HepG2 (cell line): ENCODE data around the gene CYP2W1. TPM values are rescaled to one million over a fixed set of nuclear protein-coding genes. Genes with fewer than 3 reads are reported as not detected.

Experiments
- ATAC-seq: fragments of 200-7000 bp; cut with Tn5 transposase; 3 replicates; pipeline ENCODE4 v1.9.1; 2020; ENCODE audit warnings: mild to moderate bottlenecking, moderate library complexity
- BruUV-seq: library from RNA; stranded (reverse); fragments of 400-500 nt; replicated peaks from 2 replicates; lab custom pipeline; 2021; lab: Mats Ljungman, UMichigan
- CTCF ChIA-PET: fragments of 300-600 bp; formaldehyde crosslinking; extraction: SDS; loops from one replicate; lab custom pipeline; 2021; ENCODE audit warnings: low total read pairs, inconsistent platforms, low intra/inter-chr PET ratio; lab: Yijun Ruan, JAX
- POLR2A ChIA-PET: fragments of 350-600 bp; sonication (Branson Sonifier 250); formaldehyde crosslinking; loops from one replicate; lab custom pipeline; 2020; ENCODE audit warnings: antibody characterized with exemption, inconsistent platforms; lab: Yijun Ruan, JAX
- DNase-seq: peaks from one replicate; pipeline ENCODE4 v3.0.0-alpha.2; 2015; ENCODE audit warnings: low spot score
- FAIRE-seq: peaks from 3 replicates; lab custom pipeline; 2011; peaks lifted over from hg19 to GRCh38; lab: Jason Lieb, UNC
- H2AFZ ChIP-seq: one replicate; pipeline ENCODE4 v1.6.1; 2011; ENCODE audit warnings: low read length, inconsistent platforms
- H3K27ac ChIP-seq: fragments of 300-600 bp; 3 replicates; pipeline ENCODE4 v1.8.0; 2011; ENCODE audit warnings: mixed run types, mild to moderate bottlenecking, mixed read lengths, low read length, inconsistent platforms; ENCODE audit not compliant: insufficient read depth; ENCODE audit errors: extremely low read length
- H3K27me3 ChIP-seq, 2 experiments: fragments of 200-600 bp in 1 of 2; 2 replicates in 1 of 2; 3 replicates in 1 of 2; pipeline versions ENCODE4 v1.6.0 to v1.8.0; 2011; ENCODE audit warnings: low read length in 2 of 2, mild to moderate bottlenecking in 2 of 2, moderate library complexity in 2 of 2, inconsistent platforms in 1 of 2; ENCODE audit not compliant: insufficient read depth in 2 of 2, control insufficient read depth in 1 of 2
- H3K36me3 ChIP-seq, 2 experiments: fragments of 200-600 bp in 1 of 2; replicated peaks in 1 of 2; 2 replicates in 1 of 2; 3 replicates in 1 of 2; pipeline versions ENCODE4 v1.5.1 to v1.8.0; 2011; ENCODE audit warnings: low read length in 2 of 2, inconsistent platforms in 1 of 2; ENCODE audit not compliant: insufficient read depth in 2 of 2, control insufficient read depth in 1 of 2
- H3K4me1 ChIP-seq: 2 replicates; pipeline ENCODE4 v1.5.1; 2012; ENCODE audit warnings: low read length, inconsistent platforms; ENCODE audit not compliant: insufficient read depth
- H3K4me2 ChIP-seq: 2 replicates; pipeline ENCODE4 v1.6.0; 2011; ENCODE audit warnings: low read depth, low read length, inconsistent platforms
- H3K4me3 ChIP-seq, 3 experiments: fragments of 200-600 bp in 1 of 3; sonication (generic), shearing (Covaris generic) in 1 of 3; replicated peaks in 1 of 3; 2 replicates each; pipeline ENCODE4 v1.5.1; 2011 to 2016; ENCODE audit warnings: low read length in 3 of 3, inconsistent platforms in 2 of 3, low read depth in 2 of 3, mild to moderate bottlenecking in 2 of 3, control low read depth in 1 of 3, mixed read lengths in 1 of 3; ENCODE audit not compliant: insufficient read depth in 1 of 3
- H3K79me2 ChIP-seq: one replicate; pipeline ENCODE4 v1.6.1; 2011; ENCODE audit warnings: low read length, inconsistent platforms; ENCODE audit not compliant: insufficient read depth
- H3K9ac ChIP-seq: 2 replicates; pipeline ENCODE4 v1.6.0; 2011; ENCODE audit warnings: mild to moderate bottlenecking, low read depth, low read length, inconsistent platforms; ENCODE audit not compliant: insufficient read depth
- H3K9me3 ChIP-seq: 2 replicates; pipeline ENCODE4 v1.5.1; 2012; ENCODE audit warnings: mild to moderate bottlenecking, low read length
- H4K20me1 ChIP-seq: 2 replicates; pipeline ENCODE4 v1.6.0; 2011; ENCODE audit warnings: inconsistent platforms, mild to moderate bottlenecking, low read length, moderate library complexity; ENCODE audit not compliant: insufficient read depth
- FOXP4 ChIP-seq: sonication (generic); formaldehyde crosslinking; IDR thresholded peaks from 2 replicates; pipeline ENCODE4 v1.4.0; 2020; ENCODE audit warnings: missing genetic modification reagents
- GZF1 ChIP-seq: sonication (generic); formaldehyde crosslinking; IDR thresholded peaks from 2 replicates; pipeline ENCODE4 v1.5.1; 2020; ENCODE audit warnings: mild to moderate bottlenecking, missing genetic modification reagents
- HHEX ChIP-seq: IDR thresholded peaks from 2 replicates; pipeline ENCODE4 v1.6.1; 2016; ENCODE audit warnings: control low read depth
- ISL2 ChIP-seq: sonication (generic); formaldehyde crosslinking; IDR thresholded peaks from 2 replicates; pipeline ENCODE4 v1.5.0; 2020; ENCODE audit warnings: missing genetic modification reagents
- JUN ChIP-seq: sonication (generic); formaldehyde crosslinking; IDR thresholded peaks from 2 replicates; pipeline ENCODE4 v1.4.0; 2020; ENCODE audit warnings: mild to moderate bottlenecking, missing genetic modification reagents
- MAF1 ChIP-seq: sonication (generic); formaldehyde crosslinking; IDR thresholded peaks from 2 replicates; pipeline ENCODE4 v1.5.0; 2020; ENCODE audit warnings: missing genetic modification reagents, borderline replicate concordance
- PATZ1 ChIP-seq: sonication (generic); formaldehyde crosslinking; IDR thresholded peaks from 2 replicates; pipeline ENCODE4 v1.4.0; 2020; ENCODE audit warnings: missing genetic modification reagents
- PLRG1 ChIP-seq: fragments of 450-650 bp; conservative IDR thresholded peaks from 2 replicates; pipeline ENCODE4 v1.6.1; 2016
- RBFOX2 ChIP-seq: fragments of 200-400 bp; formaldehyde crosslinking; IDR thresholded peaks from 2 replicates; pipeline ENCODE4 v1.6.1; 2017; ENCODE audit warnings: low read depth, mild to moderate bottlenecking, low read length
- TAF15 ChIP-seq: fragments of 200-400 bp; formaldehyde crosslinking; IDR thresholded peaks from one replicate; pipeline ENCODE4 v1.6.1; 2018; ENCODE audit warnings: mild to moderate bottlenecking, low read depth, low read length; ENCODE audit not compliant: poor library complexity, severe bottlenecking
- THAP7 ChIP-seq: sonication (generic); formaldehyde crosslinking; IDR thresholded peaks from 2 replicates; pipeline ENCODE4 v1.8.1; 2023; ENCODE audit warnings: mild to moderate bottlenecking, missing genetic modification reagents
- THAP8 ChIP-seq: sonication (generic); formaldehyde crosslinking; IDR thresholded peaks from 2 replicates; pipeline ENCODE4 v1.5.1; 2020; ENCODE audit warnings: missing genetic modification reagents, mild to moderate bottlenecking, borderline replicate concordance
- ZNF335 ChIP-seq: sonication (generic); formaldehyde crosslinking; IDR thresholded peaks from 2 replicates; pipeline ENCODE4 v1.4.0; 2020; ENCODE audit warnings: missing genetic modification reagents
- ZNF44 ChIP-seq: sonication (generic); formaldehyde crosslinking; IDR thresholded peaks from 2 replicates; pipeline ENCODE4 v1.5.1; 2020; ENCODE audit warnings: mild to moderate bottlenecking, missing genetic modification reagents
- ZNF451 ChIP-seq: sonication (generic); formaldehyde crosslinking; IDR thresholded peaks from 2 replicates; pipeline ENCODE4 v1.5.0; 2020; ENCODE audit warnings: mild to moderate bottlenecking, missing genetic modification reagents
- ZNF484 ChIP-seq: sonication (generic); formaldehyde crosslinking; IDR thresholded peaks from 2 replicates; pipeline ENCODE4 v1.5.1; 2020; ENCODE audit warnings: mild to moderate bottlenecking, low read depth, missing genetic modification reagents, borderline replicate concordance
- ZNF780A ChIP-seq: sonication (generic); formaldehyde crosslinking; IDR thresholded peaks from 2 replicates; pipeline ENCODE4 v1.8.0; 2022; ENCODE audit warnings: mild to moderate bottlenecking, missing genetic modification reagents, moderate library complexity
- ZNF850 ChIP-seq: sonication (generic); formaldehyde crosslinking; conservative IDR thresholded peaks from 2 replicates; pipeline ENCODE4 v1.9.0; 2021; ENCODE audit warnings: mild to moderate bottlenecking, missing genetic modification reagents
- ZSCAN21 ChIP-seq: sonication (generic); formaldehyde crosslinking; IDR thresholded peaks from 2 replicates; pipeline ENCODE4 v1.8.0; 2022; ENCODE audit warnings: mild to moderate bottlenecking, missing genetic modification reagents, moderate library complexity, borderline replicate concordance
- WGBS: methylation state at CpG from one replicate; pipeline ENCODE4 v1.1.6; 2017; ENCODE audit warnings: low lambda C conversion rate; 5-methylcytosine and 5-hydroxymethylcytosine counted together
- in situ Hi-C: cut with HindIII; loops from 2 replicates; pipeline ENCODE4 v1.10.0; 2017; ENCODE audit warnings: low pct_unique_long_range_greater_than_20kb; ENCODE audit not compliant: extremely low pct_ligation_motif_present
- intact Hi-C: fragments of 100-400 bp; cut with micrococcal nuclease; formaldehyde crosslinking; loops from one replicate; pipeline ENCODE4 v1.10.0; 2022; ENCODE audit not compliant: unreplicated experiment
- polyA plus RNA-seq, 8 experiments: library from polyadenylated mRNA; depleted of rRNA in 3 of 8; stranded (reverse) in 7 of 8; unstranded in 1 of 8; fragments of >200 nt; fragmentation: Illumina TruSeq in 4 of 8; extraction: Trizol in 4 of 8; gene quantifications; 2 replicates each; pipeline versions ENCODE4 v1.2.1 to v1.2.3, GENCODE V29; 2011 to 2016; ENCODE audit warnings: low read depth in 4 of 8, missing spikeins in 1 of 8, mixed read lengths in 1 of 8; ENCODE audit not compliant: insufficient read depth in 1 of 8
- total RNA-seq, 5 experiments: library from RNA; depleted of rRNA; stranded (reverse); fragments of >200 nt; fragmentation: Illumina TruSeq; extraction: Trizol; gene quantifications; 2 replicates each; pipeline ENCODE4 v1.2.3, GENCODE V29; 2016; ENCODE audit warnings: low read depth in 1 of 5

CYP2W1 gene
- total and polyA plus RNA-seq, 2 of the 13 experiments (the other 11 are each of a cell fraction or from before 2014, with no cell fraction given), result 19.5 to 31.7 TPM

- ChIA-PET POLR2A (interaction anchor here (1.0 to 3.3 kb wide), 9 partner anchors 8 to 187 kb away, joined by 3 to 57 read pairs (median 8); partner anchors contain the start of gene COX19), CTCF (interaction anchor here (1.0 kb wide), 1 partner anchor 62 kb away, joined by 3 read pairs; no protein-coding TSS in a partner anchor)
- peaks cover 6 to 14% of the 10 kb centered on the region in 2 experiments; a peak in 3 of 5 replicates for H3K36me3 ChIP-seq
- no peak for FAIRE-seq
- intact Hi-C loops, result loop anchor here (1.0 kb wide), 1 partner anchor 10 kb away; no protein-coding TSS in a partner anchor
- no peaks in the 10 kb centered on the region for H3K27me3 ChIP-seq
- peak overlapping the region; percentile 91 for H3K9ac ChIP-seq
- ATAC-seq, result no peak
- H2AFZ ChIP-seq, result no peak overlapping the region
- H3K79me2 ChIP-seq, result peaks cover 40% of the 10 kb centered on the region
- peak overlapping the region; percentile 98 for H3K4me2 ChIP-seq
- H3K27ac ChIP-seq, result peak overlapping the region; percentile 80
- no TSS peak for BruUV-seq
- in situ Hi-C loops, result no loop called here
- WGBS, result 88% methylated on average over 10 of the region's 19 CpGs
- peak overlapping the region in 2 of 3 experiments; percentile 71 to 86; a peak in 4 of 6 replicates for H3K4me3 ChIP-seq
- no peak for DNase-seq
- H3K4me1 ChIP-seq, result peaks cover 88% of the 10 kb centered on the region
- H3K9me3 ChIP-seq, result no peaks in the 10 kb centered on the region
- H4K20me1 ChIP-seq, result no peaks in the 10 kb centered on the region
- no peak for TF ChIP-seq HHEX (CRISPR knock-in tag)
- TF ChIP-seq GZF1 (CRISPR knock-in tag), result no peak
- no peak for TF ChIP-seq TAF15
- TF ChIP-seq ZNF451, result no peak
- TF ChIP-seq RBFOX2, result peak; percentile 67
- no peak for TF ChIP-seq ZNF44 (CRISPR knock-in tag)
- TF ChIP-seq THAP7 (CRISPR knock-in tag), result no peak
- no peak for TF ChIP-seq JUN
- TF ChIP-seq PATZ1 (CRISPR knock-in tag), result 0 out of 2 replicates have a peak, but pooled peaks have one; percentile 18
- no peak for TF ChIP-seq MAF1 (CRISPR knock-in tag)
- no peak for TF ChIP-seq FOXP4
- no peak for TF ChIP-seq ZNF484 (CRISPR knock-in tag)
- TF ChIP-seq ISL2, result no peak
- TF ChIP-seq ZSCAN21 (CRISPR knock-in tag), result peak; percentile 67; the same call in 1 of the 2 replicates
- no peak for TF ChIP-seq PLRG1
- no peak for TF ChIP-seq ZNF335
- TF ChIP-seq ZNF780A (CRISPR knock-in tag), result no peak
- no peak for TF ChIP-seq ZNF850 (CRISPR knock-in tag)
- TF ChIP-seq THAP8 (CRISPR knock-in tag), result no peak
Observed at GRCh38 chr7:981793-982510, 1.0 kb upstream of the CYP2W1 start.
